GM11168 (cell line): ENCODE results near the gene CD14.
"Not testable (repeated sequence)": the region's sequence is repeated elsewhere in the genome, so short reads cannot be mapped to it uniquely, and the experiment has no call there.

Experiments
- in situ Hi-C: fragments of 300-500 bp; cut with MboI; formaldehyde crosslinking; loops from one replicate; pipeline ENCODE4 v1.12.0; 2022; ENCODE audit warnings: low sequenced_read_pairs; ENCODE audit not compliant: unreplicated experiment

Gene CD14

DNA sequence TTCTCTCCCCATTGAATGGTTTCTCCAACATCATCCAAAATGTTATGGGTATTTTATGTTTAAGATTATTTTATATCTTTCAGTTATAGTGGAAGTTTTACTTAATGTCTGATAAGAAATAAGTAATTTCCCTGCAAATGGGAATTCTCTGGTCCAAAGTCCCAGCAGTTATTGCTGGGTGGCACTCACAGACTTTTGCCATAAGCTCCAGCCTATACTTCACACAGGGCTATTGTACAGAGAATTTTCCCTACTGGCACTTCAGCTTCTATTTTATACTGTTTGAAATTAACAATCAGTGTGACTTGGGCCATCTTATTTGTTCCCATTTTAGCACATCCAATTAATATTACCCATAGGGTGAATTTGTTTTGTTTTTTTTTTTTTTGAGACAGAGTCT is 32.9 kb downstream of the CD14 start:
- in situ Hi-C loops: no loop called here

GRCh38 chr5:140598836-140599235 is 34.1 kb downstream of the CD14 start:
- in situ Hi-C loops: no loop called here

- in situ Hi-C loops: no loop called here
These were observed 36.6 kb downstream of the CD14 start for GRCh38 chr5:140596321-140596741.

- in situ Hi-C loops: no loop called here
These were observed 37.3 kb downstream of the CD14 start for GRCh38 chr5:140595538-140596300.

- in situ Hi-C loops: no loop called here
These were observed 38.8 kb downstream of the CD14 start for GRCh38 chr5:140594169-140594568.

DNA sequence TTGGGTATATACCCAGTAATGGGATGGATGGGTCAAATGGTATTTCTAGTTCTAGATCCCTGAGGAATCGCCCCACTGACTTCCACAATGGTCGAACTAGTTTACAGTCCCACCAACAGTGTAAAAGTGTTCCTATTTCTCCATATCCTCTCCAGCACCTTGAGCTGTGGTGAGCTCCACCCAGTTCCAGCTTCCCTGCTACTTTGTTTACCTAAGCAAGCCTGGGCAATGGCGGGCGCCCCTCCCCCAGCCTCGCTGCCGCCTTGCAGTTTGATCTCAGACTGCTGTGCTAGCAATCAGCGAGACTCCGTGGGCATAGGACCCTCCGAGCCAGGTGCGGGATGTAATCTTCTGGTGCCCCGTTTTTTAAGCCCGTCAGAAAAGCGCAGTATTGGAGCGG is 39.9 kb downstream of the CD14 start:
- in situ Hi-C loops: not testable (repeated sequence)

DNA sequence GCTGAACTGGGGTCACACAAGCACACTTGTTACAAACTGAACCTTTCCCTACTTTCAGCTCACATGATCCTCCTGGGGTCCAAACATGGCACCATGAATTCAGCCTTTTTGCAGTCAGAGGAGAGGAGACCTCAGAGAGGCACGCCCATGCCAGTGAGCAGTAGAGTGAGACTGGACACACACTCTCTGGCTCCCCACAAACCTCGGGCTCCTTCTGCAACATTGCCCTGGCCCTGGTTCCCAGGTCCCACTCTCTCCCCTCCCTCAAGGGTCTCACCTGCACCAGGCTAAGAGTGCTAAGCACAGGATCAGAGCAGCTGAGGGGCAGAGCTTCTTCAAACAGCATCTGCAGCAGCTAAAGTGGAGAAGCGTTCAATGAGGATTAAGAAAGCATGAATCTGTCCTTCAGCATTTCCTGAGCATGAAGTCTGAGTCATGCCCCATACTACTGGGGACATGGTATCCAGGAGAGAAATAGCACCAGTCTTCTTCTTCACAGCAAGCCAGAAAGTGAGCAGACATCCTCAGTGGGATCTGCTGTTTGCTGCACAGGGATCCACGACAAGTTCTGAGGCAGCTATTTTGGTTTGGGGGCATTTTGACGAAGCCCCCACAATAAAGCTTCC is 41.1 kb downstream of the CD14 start:
- in situ Hi-C loops: no loop called here

DNA sequence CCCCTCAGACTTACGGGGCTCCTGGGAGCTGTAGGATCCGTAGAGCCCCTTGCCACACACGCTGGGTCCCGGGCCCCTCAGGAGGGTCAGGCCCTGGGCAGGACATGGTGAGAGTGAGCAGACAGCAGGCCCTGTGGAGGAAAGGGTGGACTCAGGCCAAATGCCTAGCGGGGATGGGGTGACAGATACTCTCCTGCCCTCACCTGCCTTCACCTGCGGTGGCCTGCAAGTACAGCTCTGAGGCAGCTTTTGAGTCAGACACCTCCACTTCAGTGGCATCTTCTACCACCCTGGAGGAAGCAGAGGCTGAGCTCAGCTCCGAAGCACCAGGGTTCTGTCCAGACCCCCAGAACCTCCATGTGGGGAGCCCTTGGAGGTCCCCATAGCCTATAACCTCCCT is 42.1 kb downstream of the CD14 start:
- in situ Hi-C loops: no loop called here

DNA sequence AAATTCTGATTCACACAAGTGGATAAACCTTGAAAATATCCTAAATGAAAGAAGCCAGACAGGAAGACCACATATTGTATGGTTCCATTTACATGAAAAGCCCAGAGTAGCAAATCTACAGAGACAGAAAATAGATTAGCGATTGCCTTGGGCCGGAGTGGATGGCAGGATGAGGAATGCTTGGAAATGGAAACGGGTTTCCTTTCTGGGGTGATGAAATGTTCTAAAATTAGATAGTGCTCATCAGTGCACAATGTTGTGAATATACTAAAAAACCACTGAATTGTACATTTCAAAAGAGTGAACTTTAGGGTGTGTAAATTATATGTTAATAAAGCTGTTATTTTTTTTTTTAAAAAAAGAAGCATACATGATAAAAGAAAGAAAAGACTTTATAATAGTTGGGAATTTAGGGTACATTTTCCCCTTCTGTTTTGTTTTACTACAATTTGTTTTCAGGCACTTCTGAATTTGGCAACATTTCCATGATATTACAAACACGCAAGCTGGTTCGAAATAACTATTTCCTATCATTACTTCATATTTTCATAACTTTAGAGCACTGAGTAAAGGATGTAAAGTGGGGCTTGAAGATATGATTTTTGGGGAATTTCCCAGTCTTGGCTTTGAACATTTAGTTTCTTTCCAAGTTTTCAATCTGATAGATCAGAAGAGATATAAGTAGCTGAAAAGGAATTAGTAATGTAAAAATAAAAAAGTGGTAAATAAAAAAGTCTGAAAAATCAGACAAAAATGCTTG is 44.5 kb downstream of the CD14 start:
- in situ Hi-C loops: no loop called here

DNA sequence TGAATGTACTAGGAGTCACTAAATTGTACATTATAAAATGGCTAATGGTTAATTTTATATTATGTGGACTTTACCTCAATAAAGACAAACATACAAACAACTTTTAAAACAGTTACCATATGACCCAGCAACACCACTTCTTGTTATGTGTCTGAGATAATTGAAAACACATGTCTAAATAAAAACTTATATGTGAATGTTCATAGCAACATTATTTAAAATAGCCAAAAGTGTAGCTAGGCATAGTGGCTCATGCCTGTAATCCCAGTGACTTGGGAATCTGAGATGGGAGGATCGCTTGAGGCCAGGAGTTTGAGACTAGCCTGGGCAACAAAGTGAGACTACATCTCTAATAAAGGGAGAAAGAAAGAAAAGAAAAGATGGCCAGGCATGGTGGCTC is 45.5 kb downstream of the CD14 start:
- in situ Hi-C loops: no loop called here
